Skeletal muscle satellite cell (primary cell): ENCODE results near the gene LAMB1.

ENCODE experiments used
- H3K27me3 ChIP-seq: 2 replicates; pipeline ENCODE4 v1.7.0; 2013; ENCODE audit warnings: low read length; ENCODE audit not compliant: control insufficient read depth, insufficient read depth
- H3K36me3 ChIP-seq: 2 replicates; pipeline ENCODE4 v1.7.0; 2013; ENCODE audit warnings: mild to moderate bottlenecking, control low read depth, low read length; ENCODE audit not compliant: insufficient read depth
- H3K4me1 ChIP-seq: 2 replicates; pipeline ENCODE4 v1.7.0; 2013; ENCODE audit warnings: low read length; ENCODE audit not compliant: control insufficient read depth, insufficient read depth
- H3K4me2 ChIP-seq: 2 replicates; pipeline ENCODE4 v1.7.0; 2013; ENCODE audit warnings: mild to moderate bottlenecking, low read length
- H3K4me3 ChIP-seq: 2 replicates; pipeline ENCODE4 v1.7.0; 2013; ENCODE audit warnings: low read length
- H3K9ac ChIP-seq: 2 replicates; pipeline ENCODE4 v1.7.0; 2013; ENCODE audit warnings: mild to moderate bottlenecking, low read depth, low read length, moderate library complexity
- H3K9me3 ChIP-seq: replicated peaks from 2 replicates; pipeline ENCODE4 v1.7.0; 2013; ENCODE audit warnings: mild to moderate bottlenecking, control low read depth, low read length

Gene LAMB1

GRCh38 chr7:108016841-108017775 lies 14.1 kb upstream of the LAMB1 start:
- Histone ChIP-seq H3K9me3 (no peaks in the 10 kb centered on the region), H3K36me3 (no peaks in the 10 kb centered on the region), H3K4me2 (no peak overlapping the region), H3K27me3 (no peaks in the 10 kb centered on the region), H3K4me3 (no peak overlapping the region), H3K4me1 (peaks cover 50% of the 10 kb centered on the region), H3K9ac (no peak overlapping the region)

- H3K4me2 ChIP-seq: peak overlapping the region; percentile 10
- H3K4me1 ChIP-seq: peaks cover 50% of the 10 kb centered on the region
- H3K4me3 ChIP-seq: no peak overlapping the region
- peak overlapping the region; percentile 29 for H3K9ac ChIP-seq
- H3K9me3 ChIP-seq: no peaks in the 10 kb centered on the region
- no peaks in the 10 kb centered on the region for H3K27me3 ChIP-seq
- no peaks in the 10 kb centered on the region for H3K36me3 ChIP-seq
Measured at GRCh38 chr7:108015740-108016139, 12.8 kb upstream of the LAMB1 start.

GRCh38 chr7:108014747-108015682 lies 12.1 kb upstream of the LAMB1 start:
- H3K9me3 ChIP-seq: no peaks in the 10 kb centered on the region
- H3K36me3 ChIP-seq: no peaks in the 10 kb centered on the region
- peaks cover 50% of the 10 kb centered on the region for H3K4me1 ChIP-seq
- no peaks in the 10 kb centered on the region for H3K27me3 ChIP-seq
- H3K4me3 ChIP-seq: no peak overlapping the region
- H3K4me2 ChIP-seq: peak overlapping the region; percentile 40
- H3K9ac ChIP-seq: peak overlapping the region; percentile 29

- Histone ChIP-seq H3K4me1 (peaks cover 50% of the 10 kb centered on the region), H3K4me3 (no peak overlapping the region), H3K4me2 (peak overlapping the region; percentile 40), H3K36me3 (no peaks in the 10 kb centered on the region), H3K9ac (no peak overlapping the region), H3K9me3 (no peaks in the 10 kb centered on the region), H3K27me3 (no peaks in the 10 kb centered on the region)
Measured at GRCh38 chr7:108014215-108014614, 11.3 kb upstream of the LAMB1 start.

GRCh38 chr7:108012499-108013430 lies 9.8 kb upstream of the LAMB1 start:
- Histone ChIP-seq H3K9ac (no peak overlapping the region), H3K36me3 (no peaks in the 10 kb centered on the region), H3K27me3 (no peaks in the 10 kb centered on the region), H3K9me3 (no peaks in the 10 kb centered on the region), H3K4me3 (no peak overlapping the region), H3K4me1 (peaks cover 50% of the 10 kb centered on the region), H3K4me2 (no peak overlapping the region)

GRCh38 chr7:108010377-108010776 lies 7.4 kb upstream of the LAMB1 start:
- no peaks in the 10 kb centered on the region for H3K36me3 ChIP-seq
- H3K4me1 ChIP-seq: peaks cover 28% of the 10 kb centered on the region
- no peak overlapping the region for H3K4me3 ChIP-seq
- peaks cover 4% of the 10 kb centered on the region for H3K27me3 ChIP-seq
- no peaks in the 10 kb centered on the region for H3K9me3 ChIP-seq
- H3K9ac ChIP-seq: no peak overlapping the region
- H3K4me2 ChIP-seq: no peak overlapping the region

GRCh38 chr7:108009873-108010272 lies 6.9 kb upstream of the LAMB1 start:
- no peak overlapping the region for H3K4me2 ChIP-seq
- H3K9me3 ChIP-seq: no peaks in the 10 kb centered on the region
- H3K9ac ChIP-seq: no peak overlapping the region
- peaks cover 4% of the 10 kb centered on the region for H3K27me3 ChIP-seq
- H3K4me3 ChIP-seq: no peak overlapping the region
- H3K4me1 ChIP-seq: peaks cover 23% of the 10 kb centered on the region
- H3K36me3 ChIP-seq: no peaks in the 10 kb centered on the region

GRCh38 chr7:108008827-108009226 lies 5.9 kb upstream of the LAMB1 start:
- Histone ChIP-seq H3K4me3 (no peak overlapping the region), H3K36me3 (no peaks in the 10 kb centered on the region), H3K4me1 (peaks cover 17% of the 10 kb centered on the region), H3K9ac (no peak overlapping the region), H3K27me3 (peaks cover 4% of the 10 kb centered on the region), H3K9me3 (no peaks in the 10 kb centered on the region), H3K4me2 (no peak overlapping the region)

- Histone ChIP-seq H3K4me2 (no peak overlapping the region), H3K4me3 (no peak overlapping the region), H3K9ac (no peak overlapping the region), H3K9me3 (no peaks in the 10 kb centered on the region), H3K4me1 (peaks cover 16% of the 10 kb centered on the region), H3K27me3 (peaks cover 4% of the 10 kb centered on the region), H3K36me3 (no peaks in the 10 kb centered on the region)
Measured at GRCh38 chr7:108008240-108008639, 5.3 kb upstream of the LAMB1 start.

- Histone ChIP-seq H3K4me1 (peaks cover 13% of the 10 kb centered on the region), H3K9ac (no peak overlapping the region), H3K9me3 (no peaks in the 10 kb centered on the region), H3K4me3 (no peak overlapping the region), H3K27me3 (peaks cover 4% of the 10 kb centered on the region), H3K4me2 (no peak overlapping the region), H3K36me3 (no peaks in the 10 kb centered on the region)
Measured at GRCh38 chr7:108007762-108008161, 4.8 kb upstream of the LAMB1 start.
